ENCODE data around the gene CMC4. TPM values are rescaled to one million over a fixed set of nuclear protein-coding genes. Genes with fewer than 3 reads are reported as not detected.

Gene CMC4
- total and polyA plus RNA-seq, 2 donors (not counting 1 experiment from before 2014, with no cell fraction given): 8.1 to 9.6 TPM

GRCh38 chrX:155112171-155112570 lies 41.2 kb upstream of the CMC4 start:
- Histone ChIP-seq H3K4me1 (ENCODE audit: control insufficient read depth, extremely low read depth, insufficient read depth, low read length) (no peaks in the 10 kb centered on the region), H3K27ac (ENCODE audit: insufficient read depth, low read length) (no peak overlapping the region), H3K4me3 (replicated peaks in 1 of 4; ENCODE audit: control extremely low read depth in 1 of 4, insufficient read depth in 1 of 4, low read depth in 3 of 4, low read length in 4 of 4) (no peak overlapping the region), H3K9me3 (ENCODE audit: control insufficient read depth, insufficient read depth, low read depth, low read length) (no peaks in the 10 kb centered on the region), H3K9ac (ENCODE audit: insufficient read depth, low read length) (no peak overlapping the region), H3K27me3 (ENCODE audit: control insufficient read depth, insufficient read depth, low read length) (no peaks in the 10 kb centered on the region), H3K36me3 (ENCODE audit: control insufficient read depth, insufficient read depth, low read length) (no peaks in the 10 kb centered on the region), H3K4me2 (ENCODE audit: extremely low read depth, insufficient read depth, low read length) (no peak overlapping the region), H4K20me1 (ENCODE audit: control insufficient read depth, extremely low read depth, insufficient read depth, low read length) (no peaks in the 10 kb centered on the region), H3K79me2 (ENCODE audit: control insufficient read depth, insufficient read depth, low read length) (no peaks in the 10 kb centered on the region), H2AFZ (ENCODE audit: low read length) (no peak overlapping the region)
- no peak for DNase-seq (ENCODE audit: low read depth in 2 of 2)
- no peak for TF ChIP-seq EZH2 (IDR thresholded peaks at IDR 0.05; ENCODE audit: low read length, missing control alignments)
- TF ChIP-seq CTCF (conservative IDR thresholded peaks at IDR 0.05 in 1 of 2, IDR thresholded peaks at IDR 0.05 in 1 of 2; ENCODE audit: low read depth in 1 of 2, low read length in 2 of 2): no peak

GRCh38 chrX:155108427-155108826 lies 37.5 kb upstream of the CMC4 start:
- DNase-seq (ENCODE audit: low read depth in 2 of 2): no peak
- Histone ChIP-seq H3K4me2 (ENCODE audit: extremely low read depth, insufficient read depth, low read length) (no peak overlapping the region), H3K4me3 (replicated peaks in 1 of 4; ENCODE audit: control extremely low read depth in 1 of 4, insufficient read depth in 1 of 4, low read depth in 3 of 4, low read length in 4 of 4) (no peak overlapping the region), H2AFZ (ENCODE audit: low read length) (no peak overlapping the region), H3K9ac (ENCODE audit: insufficient read depth, low read length) (no peak overlapping the region), H3K27me3 (ENCODE audit: control insufficient read depth, insufficient read depth, low read length) (no peaks in the 10 kb centered on the region), H3K4me1 (ENCODE audit: control insufficient read depth, extremely low read depth, insufficient read depth, low read length) (no peaks in the 10 kb centered on the region), H3K36me3 (ENCODE audit: control insufficient read depth, insufficient read depth, low read length) (no peaks in the 10 kb centered on the region), H3K9me3 (ENCODE audit: control insufficient read depth, insufficient read depth, low read depth, low read length) (no peaks in the 10 kb centered on the region), H4K20me1 (ENCODE audit: control insufficient read depth, extremely low read depth, insufficient read depth, low read length) (no peaks in the 10 kb centered on the region), H3K27ac (ENCODE audit: insufficient read depth, low read length) (no peak overlapping the region), H3K79me2 (ENCODE audit: control insufficient read depth, insufficient read depth, low read length) (no peaks in the 10 kb centered on the region)
- TF ChIP-seq CTCF (conservative IDR thresholded peaks at IDR 0.05 in 1 of 2, IDR thresholded peaks at IDR 0.05 in 1 of 2; ENCODE audit: low read depth in 1 of 2, low read length in 2 of 2) (no peak), EZH2 (IDR thresholded peaks at IDR 0.05; ENCODE audit: low read length, missing control alignments) (no peak)

- no peaks in the 10 kb centered on the region for H3K27me3 ChIP-seq (ENCODE audit: control insufficient read depth, insufficient read depth, low read length)
- H3K9me3 ChIP-seq (ENCODE audit: control insufficient read depth, insufficient read depth, low read depth, low read length): no peaks in the 10 kb centered on the region
- H3K27ac ChIP-seq (ENCODE audit: insufficient read depth, low read length): no peak overlapping the region
- H3K4me3 ChIP-seq (replicated peaks in 1 of 4; ENCODE audit: control extremely low read depth in 1 of 4, insufficient read depth in 1 of 4, low read depth in 3 of 4, low read length in 4 of 4): no peak overlapping the region
- H3K4me1 ChIP-seq (ENCODE audit: control insufficient read depth, extremely low read depth, insufficient read depth, low read length): no peaks in the 10 kb centered on the region
- H3K9ac ChIP-seq (ENCODE audit: insufficient read depth, low read length): no peak overlapping the region
- no peaks in the 10 kb centered on the region for H3K36me3 ChIP-seq (ENCODE audit: control insufficient read depth, insufficient read depth, low read length)
- no peak overlapping the region for H2AFZ ChIP-seq (ENCODE audit: low read length)
- no peaks in the 10 kb centered on the region for H4K20me1 ChIP-seq (ENCODE audit: control insufficient read depth, extremely low read depth, insufficient read depth, low read length)
- no peak overlapping the region for H3K4me2 ChIP-seq (ENCODE audit: extremely low read depth, insufficient read depth, low read length)
- DNase-seq (ENCODE audit: low read depth in 2 of 2): no peak
- no peaks in the 10 kb centered on the region for H3K79me2 ChIP-seq (ENCODE audit: control insufficient read depth, insufficient read depth, low read length)
- no peak for TF ChIP-seq EZH2 (IDR thresholded peaks at IDR 0.05; ENCODE audit: low read length, missing control alignments)
- TF ChIP-seq CTCF (conservative IDR thresholded peaks at IDR 0.05 in 1 of 2, IDR thresholded peaks at IDR 0.05 in 1 of 2; ENCODE audit: low read depth in 1 of 2, low read length in 2 of 2): no peak
Observed at GRCh38 chrX:155105919-155106318, 35.0 kb upstream of the CMC4 start.
